Measurements from ENCODE around the gene NWD2.

DNA sequence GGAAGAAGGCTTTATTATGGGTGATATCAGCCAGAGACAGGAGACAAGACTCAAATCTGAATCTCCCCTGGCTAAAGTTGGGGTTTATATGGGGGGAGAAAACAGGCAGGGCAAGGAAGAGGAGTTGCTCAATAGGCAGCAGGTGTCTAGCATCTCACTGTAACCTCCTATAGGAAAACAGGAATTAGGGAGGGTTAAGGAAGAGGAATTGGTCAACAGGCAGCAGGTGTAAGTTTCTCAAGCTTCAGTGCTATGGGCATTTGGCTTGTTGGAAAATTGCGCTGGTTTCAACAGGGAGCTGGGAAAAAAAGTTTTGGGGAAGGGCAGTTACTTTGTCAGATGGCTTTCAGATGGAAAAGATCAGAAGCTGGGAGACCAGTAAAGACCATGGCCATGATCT is 206.4 kb downstream of the NWD2 start:
- TF ChIP-seq EP300 (IDR thresholded peaks at IDR 0.05) = no peak
- no peak for TF ChIP-seq CTCF (IDR thresholded peaks at IDR 0.05)
